Activated CD4-positive, alpha-beta T cell treated with anti-CD3 and anti-CD28 coated beads for 48 hours (primary cell): ENCODE measurements around the gene CSF1.
A peak's percentile ranks its signal among the peaks of the same experiment; 100 is the strongest.
"Not testable (repeated sequence)": the region's sequence is repeated elsewhere in the genome, so short reads cannot be mapped to it uniquely, and the experiment has no call there.

Experiments used
- DNase-seq: peaks from one replicate; pipeline ENCODE4 v3.0.0-alpha.2; 2020

CSF1 gene

DNA sequence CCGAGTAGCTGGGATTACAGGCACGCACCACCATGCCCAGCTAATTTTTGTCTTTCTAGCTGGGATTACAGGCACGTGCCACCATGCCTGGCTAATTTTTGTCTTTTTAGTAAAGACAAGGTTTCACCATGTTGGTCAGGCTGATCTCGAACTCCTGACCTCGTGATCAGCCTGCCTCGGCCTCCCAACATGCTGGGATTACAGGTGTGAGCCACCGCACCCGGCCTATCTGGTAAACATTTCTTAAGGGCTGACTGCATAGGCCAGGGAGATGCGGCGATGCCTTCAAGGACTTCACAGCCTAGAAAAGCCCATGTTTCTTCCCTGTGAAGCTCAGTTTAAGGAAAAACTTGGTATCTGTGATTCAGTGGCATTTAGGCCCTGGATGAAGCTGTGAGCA lies 9.7 kb downstream of the CSF1 start:
- not testable (repeated sequence) for DNase-seq

DNA sequence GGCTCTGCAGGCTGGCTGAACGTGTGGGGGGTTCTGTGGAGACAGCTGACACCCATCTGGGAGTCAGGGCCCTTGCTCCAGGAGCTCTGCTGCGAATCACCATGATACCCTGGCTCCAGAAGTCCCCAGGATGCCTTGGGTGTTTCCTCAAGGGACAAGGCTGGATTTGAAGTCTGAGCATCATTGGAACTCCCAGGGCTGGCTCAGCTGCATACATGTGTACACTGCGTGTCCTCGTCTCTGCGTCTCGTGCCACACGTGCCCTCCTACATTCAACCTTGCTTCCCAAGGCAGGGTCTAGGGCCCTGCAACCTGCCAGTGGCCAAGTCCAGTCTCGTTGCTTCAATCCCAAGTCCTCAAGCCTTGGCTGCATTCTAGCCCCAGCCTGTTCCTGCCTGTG lies 11.7 kb downstream of the CSF1 start:
- DNase-seq = no peak

DNA sequence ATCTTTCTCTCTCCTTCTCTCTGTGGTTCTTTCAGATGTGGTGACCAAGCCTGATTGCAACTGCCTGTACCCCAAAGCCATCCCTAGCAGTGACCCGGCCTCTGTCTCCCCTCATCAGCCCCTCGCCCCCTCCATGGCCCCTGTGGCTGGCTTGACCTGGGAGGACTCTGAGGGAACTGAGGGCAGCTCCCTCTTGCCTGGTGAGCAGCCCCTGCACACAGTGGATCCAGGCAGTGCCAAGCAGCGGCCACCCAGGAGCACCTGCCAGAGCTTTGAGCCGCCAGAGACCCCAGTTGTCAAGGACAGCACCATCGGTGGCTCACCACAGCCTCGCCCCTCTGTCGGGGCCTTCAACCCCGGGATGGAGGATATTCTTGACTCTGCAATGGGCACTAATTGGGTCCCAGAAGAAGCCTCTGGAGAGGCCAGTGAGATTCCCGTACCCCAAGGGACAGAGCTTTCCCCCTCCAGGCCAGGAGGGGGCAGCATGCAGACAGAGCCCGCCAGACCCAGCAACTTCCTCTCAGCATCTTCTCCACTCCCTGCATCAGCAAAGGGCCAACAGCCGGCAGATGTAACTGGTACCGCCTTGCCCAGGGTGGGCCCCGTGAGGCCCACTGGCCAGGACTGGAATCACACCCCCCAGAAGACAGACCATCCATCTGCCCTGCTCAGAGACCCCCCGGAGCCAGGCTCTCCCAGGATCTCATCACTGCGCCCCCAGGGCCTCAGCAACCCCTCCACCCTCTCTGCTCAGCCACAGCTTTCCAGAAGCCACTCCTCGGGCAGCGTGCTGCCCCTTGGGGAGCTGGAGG lies 12.7 kb downstream of the CSF1 start:
- DNase-seq = peak; percentile 46

DNA sequence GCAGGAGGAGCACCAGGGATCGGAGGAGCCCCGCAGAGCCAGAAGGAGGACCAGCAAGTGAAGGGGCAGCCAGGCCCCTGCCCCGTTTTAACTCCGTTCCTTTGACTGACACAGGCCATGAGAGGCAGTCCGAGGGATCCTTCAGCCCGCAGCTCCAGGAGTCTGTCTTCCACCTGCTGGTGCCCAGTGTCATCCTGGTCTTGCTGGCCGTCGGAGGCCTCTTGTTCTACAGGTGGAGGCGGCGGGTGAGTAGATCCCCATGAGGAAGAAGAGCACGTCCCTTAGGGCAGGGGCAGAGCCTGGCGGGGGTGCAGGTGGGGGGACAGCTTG lies 13.3 kb downstream of the CSF1 start:
- no peak for DNase-seq

DNA sequence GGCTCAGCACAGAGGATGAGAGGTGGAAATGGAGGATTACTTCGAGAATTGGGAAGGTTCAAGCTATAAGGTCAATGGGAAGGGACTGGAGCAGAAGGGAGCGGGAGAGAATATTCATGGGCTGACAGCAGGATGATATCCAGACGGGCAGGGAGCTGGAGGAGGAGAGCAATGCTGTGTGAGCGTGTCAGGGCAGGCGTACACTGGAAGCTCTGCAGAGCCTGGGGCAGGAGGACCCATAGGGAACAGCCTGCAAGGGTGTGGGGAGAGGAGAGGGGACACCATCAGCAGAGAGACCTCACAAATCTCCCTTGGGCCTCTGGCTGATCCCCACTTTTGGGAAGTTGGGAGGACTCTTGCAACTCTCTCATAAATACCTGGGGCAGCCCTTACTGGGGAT lies 13.7 kb downstream of the CSF1 start:
- no peak for DNase-seq

DNA sequence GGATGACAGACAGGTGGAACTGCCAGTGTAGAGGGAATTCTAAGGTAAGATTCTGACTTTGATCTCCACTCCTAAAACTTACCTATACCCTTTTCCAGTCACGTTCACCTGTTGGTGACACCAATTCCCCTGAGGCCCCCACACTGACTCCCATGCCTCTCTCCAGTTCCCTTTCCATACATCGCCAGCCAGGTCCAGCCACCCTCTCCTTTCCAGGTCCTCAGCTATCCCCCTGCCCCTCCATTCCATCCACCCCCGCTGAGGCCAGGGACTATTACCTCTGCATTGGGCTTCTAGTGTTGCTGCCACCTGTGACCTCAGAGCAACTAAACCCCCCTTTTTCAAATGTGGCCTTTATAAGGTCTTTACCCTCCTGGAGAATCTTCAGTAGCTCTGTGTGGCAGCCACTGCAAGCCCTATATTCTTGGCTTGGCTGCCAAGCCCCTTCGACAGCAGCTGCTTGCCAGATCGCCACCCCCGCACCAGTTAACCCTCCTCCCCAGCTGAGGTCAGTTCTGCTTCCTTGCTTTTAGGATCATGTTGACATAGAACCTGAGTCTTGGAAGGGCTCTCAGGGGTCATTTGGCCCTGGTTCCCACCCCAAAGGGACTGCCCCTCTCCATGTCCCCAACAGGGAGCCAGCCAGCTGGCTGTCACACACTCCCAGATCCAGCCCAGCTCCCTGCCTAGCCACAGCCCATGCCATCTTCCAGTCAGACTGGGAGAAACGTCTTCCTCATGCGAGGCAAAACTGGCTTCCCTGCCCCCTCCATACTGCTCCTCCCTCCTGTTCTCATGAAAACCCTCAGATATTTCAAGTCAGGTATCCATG lies 14.7 kb downstream of the CSF1 start:
- no peak for DNase-seq

DNA sequence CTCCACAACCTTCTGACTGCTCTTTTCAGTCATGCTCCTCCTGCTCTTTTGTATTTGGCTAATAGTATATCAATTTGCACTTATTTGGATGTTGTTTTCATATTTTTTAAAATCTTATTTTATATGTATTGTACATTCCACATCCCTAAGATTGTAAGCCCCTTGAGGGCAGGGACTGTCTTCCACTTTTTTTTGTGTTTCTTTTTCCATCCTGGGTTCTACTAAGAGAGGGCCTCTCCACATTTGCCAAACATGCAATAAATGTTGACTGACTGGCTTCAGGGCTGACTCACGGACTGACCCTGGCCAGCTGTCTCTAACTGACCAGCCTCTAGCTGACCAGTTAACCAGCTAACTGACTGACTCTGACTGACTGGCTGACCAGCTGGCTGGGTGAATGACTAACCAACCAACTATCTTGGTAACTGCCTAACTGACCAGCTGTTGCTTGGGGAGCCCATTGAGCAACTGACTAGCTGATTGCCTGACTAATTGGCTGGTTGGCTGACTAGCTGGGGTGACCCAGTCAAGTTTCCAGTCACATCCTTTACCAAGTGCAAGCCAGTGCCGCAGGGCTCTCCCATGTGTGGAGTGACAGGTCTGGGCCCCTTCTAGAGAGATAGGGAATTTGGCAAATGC lies 16.1 kb downstream of the CSF1 start:
- DNase-seq = no peak

DNA sequence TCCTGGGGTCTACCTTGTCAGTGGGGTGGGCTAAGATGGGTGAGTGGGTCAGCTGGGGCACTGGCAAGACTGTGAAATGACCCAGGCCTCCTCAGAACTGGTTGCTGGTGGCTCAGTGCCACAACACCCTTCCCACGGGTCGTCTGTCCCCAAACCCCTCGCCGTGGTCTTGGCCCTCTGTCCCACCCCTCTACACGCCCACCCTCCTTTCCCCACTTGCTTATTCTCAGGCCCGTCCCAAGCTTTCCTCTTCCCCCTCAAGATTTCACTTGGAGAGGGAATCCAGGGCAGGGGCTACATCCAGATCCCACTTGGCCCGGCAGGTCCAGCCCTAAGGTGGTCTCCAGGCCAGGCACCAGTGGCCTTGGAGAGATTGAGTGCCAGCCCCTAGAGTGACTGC lies 16.7 kb downstream of the CSF1 start:
- DNase-seq = no peak

DNA sequence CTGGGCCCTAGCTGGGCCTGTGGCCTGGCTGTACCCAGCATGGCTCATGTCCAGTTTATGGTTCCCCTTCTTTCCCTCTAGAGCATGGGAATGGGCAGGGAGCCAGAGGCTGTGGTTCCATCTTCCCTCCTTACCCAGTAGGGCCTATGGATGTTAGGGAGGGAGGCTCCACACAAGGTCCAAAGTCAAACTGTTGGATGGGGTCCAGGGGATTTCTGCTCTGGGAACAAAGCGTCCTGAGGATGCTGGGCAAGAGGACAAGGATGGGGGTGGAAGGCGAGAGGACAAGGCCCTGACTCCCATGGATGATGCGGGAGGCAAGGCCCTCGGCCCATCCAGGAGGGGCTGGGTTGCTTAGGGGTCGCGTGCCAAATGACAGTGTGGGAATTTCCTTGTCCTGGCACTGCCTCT lies 17.3 kb downstream of the CSF1 start:
- DNase-seq = no peak

DNA sequence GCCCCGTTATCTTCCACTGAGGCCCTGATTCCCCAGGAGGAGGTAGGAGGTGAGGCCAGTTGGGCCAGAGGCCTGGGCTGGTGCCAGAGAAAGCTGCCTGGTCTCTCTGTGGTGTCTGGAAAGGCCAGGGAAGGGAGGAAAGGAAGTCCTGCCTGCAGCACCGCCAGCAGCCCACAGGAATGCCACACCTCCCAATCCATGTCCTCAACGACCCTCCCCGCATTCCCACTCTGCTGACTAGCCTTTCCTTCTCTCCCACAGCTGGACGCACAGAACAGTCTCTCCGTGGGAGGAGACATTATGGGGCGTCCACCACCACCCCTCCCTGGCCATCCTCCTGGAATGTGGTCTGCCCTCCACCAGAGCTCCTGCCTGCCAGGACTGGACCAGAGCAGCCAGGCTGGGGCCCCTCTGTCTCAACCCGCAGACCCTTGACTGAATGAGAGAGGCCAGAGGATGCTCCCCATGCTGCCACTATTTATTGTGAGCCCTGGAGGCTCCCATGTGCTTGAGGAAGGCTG lies 18.0 kb downstream of the CSF1 start:
- DNase-seq = no peak

DNA sequence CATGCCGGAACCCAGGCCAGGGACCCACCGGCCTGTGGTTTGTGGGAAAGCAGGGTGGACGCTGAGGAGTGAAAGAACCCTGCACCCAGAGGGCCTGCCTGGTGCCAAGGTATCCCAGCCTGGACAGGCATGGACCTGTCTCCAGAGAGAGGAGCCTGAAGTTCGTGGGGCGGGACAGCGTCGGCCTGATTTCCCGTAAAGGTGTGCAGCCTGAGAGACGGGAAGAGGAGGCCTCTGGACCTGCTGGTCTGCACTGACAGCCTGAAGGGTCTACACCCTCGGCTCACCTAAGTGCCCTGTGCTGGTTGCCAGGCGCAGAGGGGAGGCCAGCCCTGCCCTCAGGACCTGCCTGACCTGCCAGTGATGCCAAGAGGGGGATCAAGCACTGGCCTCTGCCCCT lies 18.5 kb downstream of the CSF1 start:
- DNase-seq = no peak

DNA sequence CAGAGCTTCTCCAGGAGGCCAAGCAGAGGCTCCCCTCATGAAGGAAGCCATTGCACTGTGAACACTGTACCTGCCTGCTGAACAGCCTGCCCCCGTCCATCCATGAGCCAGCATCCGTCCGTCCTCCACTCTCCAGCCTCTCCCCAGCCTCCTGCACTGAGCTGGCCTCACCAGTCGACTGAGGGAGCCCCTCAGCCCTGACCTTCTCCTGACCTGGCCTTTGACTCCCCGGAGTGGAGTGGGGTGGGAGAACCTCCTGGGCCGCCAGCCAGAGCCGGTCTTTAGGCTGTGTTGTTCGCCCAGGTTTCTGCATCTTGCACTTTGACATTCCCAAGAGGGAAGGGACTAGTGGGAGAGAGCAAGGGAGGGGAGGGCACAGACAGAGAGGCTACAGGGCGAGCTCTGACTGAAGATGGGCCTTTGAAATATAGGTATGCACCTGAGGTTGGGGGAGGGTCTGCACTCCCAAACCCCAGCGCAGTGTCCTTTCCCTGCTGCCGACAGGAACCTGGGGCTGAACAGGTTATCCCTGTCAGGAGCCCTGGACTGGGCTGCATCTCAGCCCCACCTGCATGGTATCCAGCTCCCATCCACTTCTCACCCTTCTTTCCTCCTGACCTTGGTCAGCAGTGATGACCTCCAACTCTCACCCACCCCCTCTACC lies 19.1 kb downstream of the CSF1 start:
- DNase-seq = no peak

DNA sequence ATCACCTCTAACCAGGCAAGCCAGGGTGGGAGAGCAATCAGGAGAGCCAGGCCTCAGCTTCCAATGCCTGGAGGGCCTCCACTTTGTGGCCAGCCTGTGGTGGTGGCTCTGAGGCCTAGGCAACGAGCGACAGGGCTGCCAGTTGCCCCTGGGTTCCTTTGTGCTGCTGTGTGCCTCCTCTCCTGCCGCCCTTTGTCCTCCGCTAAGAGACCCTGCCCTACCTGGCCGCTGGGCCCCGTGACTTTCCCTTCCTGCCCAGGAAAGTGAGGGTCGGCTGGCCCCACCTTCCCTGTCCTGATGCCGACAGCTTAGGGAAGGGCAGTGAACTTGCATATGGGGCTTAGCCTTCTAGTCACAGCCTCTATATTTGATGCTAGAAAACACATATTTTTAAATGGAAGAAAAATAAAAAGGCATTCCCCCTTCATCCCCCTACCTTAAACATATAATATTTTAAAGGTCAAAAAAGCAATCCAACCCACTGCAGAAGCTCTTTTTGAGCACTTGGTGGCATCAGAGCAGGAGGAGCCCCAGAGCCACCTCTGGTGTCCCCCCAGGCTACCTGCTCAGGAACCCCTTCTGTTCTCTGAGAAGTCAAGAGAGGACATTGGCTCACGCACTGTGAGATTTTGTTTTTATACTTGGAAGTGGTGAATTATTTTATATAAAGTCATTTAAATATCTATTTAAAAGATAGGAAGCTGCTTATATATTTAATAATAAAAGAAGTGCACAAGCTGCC lies 19.8 kb downstream of the CSF1 start:
- no peak for DNase-seq

DNA sequence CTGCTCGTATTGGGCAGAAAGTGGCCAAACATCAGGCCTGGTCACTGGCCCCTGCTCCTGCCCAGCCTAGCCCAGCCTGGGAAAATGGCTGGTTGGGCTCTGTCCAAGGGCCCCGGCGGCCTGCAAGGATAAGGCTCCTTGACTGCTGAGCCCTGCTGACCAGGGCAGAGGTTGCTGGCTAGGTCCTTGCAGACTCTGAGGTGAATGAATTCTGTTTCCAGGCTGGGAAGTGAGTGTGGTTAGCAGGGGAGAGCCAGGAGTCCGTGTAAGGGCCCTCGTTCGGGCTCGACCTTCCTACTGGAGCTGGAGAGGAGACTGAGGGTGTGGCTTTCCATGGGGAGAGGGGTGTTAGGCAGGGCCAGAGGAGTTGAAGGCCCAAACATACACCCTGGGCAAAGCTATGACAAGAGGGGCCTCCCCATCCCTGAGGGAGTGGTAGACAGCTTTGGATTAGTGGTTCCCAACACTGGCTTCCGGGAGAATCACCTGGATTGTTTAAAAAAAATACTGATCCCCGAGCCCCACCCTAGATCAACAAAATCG lies 20.6 kb downstream of the CSF1 start:
- no peak for DNase-seq

DNA sequence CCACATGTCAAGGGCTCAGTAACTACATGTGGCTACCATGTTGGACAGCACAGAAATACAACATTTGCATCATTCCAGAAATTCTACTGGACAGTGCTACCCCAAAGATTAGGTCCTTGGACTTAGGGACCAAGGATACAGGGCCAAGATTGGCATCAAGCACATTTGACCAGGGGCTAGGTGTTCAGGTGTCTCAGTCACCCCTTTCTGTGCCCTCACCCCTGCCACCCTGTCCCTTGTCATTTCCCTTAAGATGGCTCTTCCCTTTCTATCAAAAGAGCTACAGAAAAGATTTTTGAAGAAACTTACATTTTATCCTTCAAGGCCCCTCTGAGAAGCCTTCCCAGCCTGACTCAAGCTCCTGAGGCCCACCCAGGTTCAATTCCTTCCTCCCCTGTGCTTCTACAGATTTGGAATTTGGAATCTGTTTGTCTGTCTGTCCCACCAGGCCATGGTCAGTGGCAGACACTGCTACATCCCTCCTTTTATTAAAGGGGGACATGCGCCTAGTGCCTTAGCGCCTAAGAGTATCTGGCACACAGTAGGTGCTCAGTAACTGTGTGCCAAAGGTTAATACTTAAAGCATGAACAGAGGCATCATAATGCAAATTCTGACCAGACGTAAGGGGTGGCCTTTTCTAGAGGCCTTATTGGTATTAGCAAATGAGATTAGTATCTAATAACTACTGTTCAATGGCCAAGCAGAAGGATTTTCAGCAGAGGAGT lies 21.4 kb downstream of the CSF1 start:
- no peak for DNase-seq

DNA sequence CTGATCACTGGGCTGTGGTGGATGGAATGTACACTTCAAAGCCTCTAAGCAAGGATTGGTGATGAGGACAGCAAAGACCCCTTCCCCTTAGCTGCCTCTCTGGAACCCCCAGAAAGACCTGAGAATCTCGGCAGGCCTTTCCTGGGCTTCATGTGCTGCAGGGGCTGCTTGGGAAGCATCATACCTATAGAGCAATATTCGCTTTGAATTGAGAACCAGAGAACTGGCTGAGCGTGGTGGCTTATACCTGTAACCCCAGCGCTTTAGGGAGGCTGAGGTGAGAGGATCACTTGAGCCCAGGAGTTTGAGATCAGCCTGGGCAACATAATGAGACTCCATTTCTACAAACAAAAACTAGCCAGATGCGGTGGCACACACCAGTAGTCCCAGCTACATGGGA lies 22.0 kb downstream of the CSF1 start:
- no peak for DNase-seq

DNA sequence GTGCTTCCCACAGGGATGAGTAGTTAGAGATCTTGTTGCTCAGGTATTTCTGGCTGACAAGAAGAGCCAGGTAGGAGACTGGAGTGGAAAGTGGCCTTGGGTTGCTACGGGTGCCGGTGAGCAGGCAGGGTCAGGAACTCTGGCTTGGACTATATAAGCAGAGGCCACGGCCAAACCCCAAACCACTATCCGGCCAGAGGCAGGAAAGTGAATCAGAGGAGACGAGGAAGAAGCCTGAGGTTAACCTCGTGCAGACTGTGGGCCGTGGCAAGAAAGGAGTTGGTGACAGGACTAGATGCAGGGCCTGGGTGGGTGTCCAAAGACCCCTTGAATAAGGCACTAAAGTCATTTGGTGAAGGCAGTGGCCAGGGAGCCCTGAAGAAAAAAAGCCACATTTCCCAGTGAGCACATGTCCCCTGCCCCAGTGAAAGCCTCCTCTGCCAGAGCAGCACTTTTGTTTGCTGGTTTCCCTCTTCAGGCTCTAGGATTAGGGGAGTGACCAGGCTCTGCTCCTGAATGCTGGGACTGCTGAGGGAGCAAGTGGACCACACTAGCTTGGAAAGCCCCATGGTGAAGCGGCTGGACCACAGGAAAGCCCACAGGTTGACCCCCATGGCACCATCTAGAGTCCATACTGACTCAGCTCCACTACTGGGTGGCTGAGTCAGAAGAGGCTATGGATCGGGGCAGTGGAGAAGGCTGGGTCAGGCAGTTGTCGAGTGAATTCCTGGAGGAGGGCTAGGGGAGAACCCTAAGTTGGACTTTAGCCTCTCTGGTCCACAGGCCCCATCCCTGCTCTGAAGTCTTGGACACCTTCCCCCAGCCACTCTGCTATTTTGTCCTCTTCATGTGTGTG lies 23.4 kb downstream of the CSF1 start:
- DNase-seq = no peak

DNA sequence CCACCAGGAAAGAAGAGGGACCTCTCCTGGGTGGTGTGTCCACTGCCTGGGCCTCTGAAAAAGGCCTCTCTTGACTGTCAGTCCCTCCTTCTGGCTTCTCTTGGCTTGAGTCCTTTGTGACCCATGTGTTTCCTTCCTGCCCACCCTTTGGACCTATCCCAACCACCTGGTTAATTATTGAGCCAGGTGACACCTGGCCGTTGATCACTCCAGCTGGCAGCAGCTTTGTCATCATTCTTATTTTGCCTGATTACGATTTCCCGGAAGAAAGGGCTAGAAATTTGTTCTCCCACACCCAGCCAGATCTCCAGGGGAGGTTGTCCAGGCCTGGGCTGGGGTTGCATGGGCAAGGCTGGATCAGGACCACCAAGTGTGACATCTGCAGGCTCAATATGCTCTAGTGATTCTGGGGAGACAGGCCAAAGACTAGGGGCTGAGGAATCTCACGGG lies 24.8 kb downstream of the CSF1 start:
- no peak for DNase-seq

DNA sequence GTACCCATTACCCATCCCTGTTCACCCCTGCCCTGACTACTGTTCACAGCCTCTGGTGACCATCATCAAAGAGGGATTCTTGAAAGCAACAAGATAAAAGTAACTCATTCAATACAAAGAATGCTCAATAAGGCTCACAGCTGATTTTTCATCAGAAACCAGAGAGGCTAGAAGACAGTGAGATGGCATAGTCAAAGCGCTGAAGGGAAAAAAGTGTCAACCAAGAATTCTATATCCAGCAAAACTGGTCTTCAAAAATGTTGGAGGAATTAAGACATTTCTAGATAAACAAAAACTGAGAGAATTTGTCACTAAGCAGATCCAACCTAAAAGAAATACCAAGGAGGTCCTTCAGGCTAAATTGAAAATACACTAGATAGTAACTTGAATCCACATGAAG lies 27.1 kb downstream of the CSF1 start:
- no peak for DNase-seq

DNA sequence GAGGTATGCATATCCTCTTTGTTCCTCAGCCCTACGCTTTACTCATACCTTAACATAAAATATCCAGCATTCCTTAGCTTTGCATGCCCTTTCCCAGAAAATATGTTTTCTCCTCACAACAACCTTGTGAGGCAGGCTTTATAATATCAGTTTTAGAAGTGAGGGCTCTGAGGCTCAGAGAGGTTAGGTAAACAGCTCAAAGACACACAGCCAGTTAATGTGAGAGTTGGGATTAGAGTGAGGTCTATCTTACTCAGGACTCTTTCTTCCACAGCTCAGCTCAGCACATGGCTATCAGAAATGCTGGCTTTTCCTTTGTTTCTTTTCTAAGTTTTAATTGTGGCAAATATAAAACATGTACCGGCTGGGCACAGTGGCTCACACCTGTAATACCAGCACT lies 27.9 kb downstream of the CSF1 start:
- DNase-seq = no peak
